HG03460 (cell line): ENCODE results near the gene TRAF3IP3.
A peak's percentile ranks its signal among the peaks of the same experiment; 100 is the strongest.

ENCODE experiments used
- ATAC-seq: cut with Tn5 transposase; IDR thresholded peaks from one replicate; pipeline ENCODE4 v1.9.1; 2021; ENCODE audit not compliant: unreplicated experiment

TRAF3IP3 gene

GRCh38 chr1:209797978-209798639 lies 42.3 kb downstream of the TRAF3IP3 start:
- no peak for ATAC-seq

GRCh38 chr1:209800984-209801834 lies 45.4 kb downstream of the TRAF3IP3 start:
- ATAC-seq = no peak

- ATAC-seq = no peak
Observed at GRCh38 chr1:209802117-209802779, 46.4 kb downstream of the TRAF3IP3 start.

GRCh38 chr1:209802780-209803152 lies 46.9 kb downstream of the TRAF3IP3 start:
- ATAC-seq = no peak

- no peak for ATAC-seq
Observed at GRCh38 chr1:209803568-209803967, 47.7 kb downstream of the TRAF3IP3 start.

GRCh38 chr1:209805341-209805781 lies 49.5 kb downstream of the TRAF3IP3 start:
- ATAC-seq = no peak

- ATAC-seq = peak; percentile 83
Observed at GRCh38 chr1:209805875-209806760, 50.3 kb downstream of the TRAF3IP3 start, which contains the start of gene IRF6. Gene IRF6, minus strand, starts transcription at chr1:209806142. Its CDS starts 4,729 bp downstream, at chr1:209801413.

- ATAC-seq = no peak
Observed at GRCh38 chr1:209807509-209807908, 51.7 kb downstream of the TRAF3IP3 start.

GRCh38 chr1:209808059-209808581 lies 52.3 kb downstream of the TRAF3IP3 start:
- no peak for ATAC-seq

- no peak for ATAC-seq
Observed at GRCh38 chr1:209809611-209810010, 53.8 kb downstream of the TRAF3IP3 start.

GRCh38 chr1:209810783-209811182 lies 54.9 kb downstream of the TRAF3IP3 start:
- ATAC-seq = no peak

- ATAC-seq = no peak
Observed at GRCh38 chr1:209813902-209814301, 58.0 kb downstream of the TRAF3IP3 start.

- no peak for ATAC-seq
Observed at GRCh38 chr1:209815490-209815889, 59.6 kb downstream of the TRAF3IP3 start.

- no peak for ATAC-seq
Observed at GRCh38 chr1:209815931-209816341, 60.1 kb downstream of the TRAF3IP3 start.

GRCh38 chr1:209816923-209817322 lies 61.1 kb downstream of the TRAF3IP3 start:
- no peak for ATAC-seq

- no peak for ATAC-seq
Observed at GRCh38 chr1:209817691-209818090, 61.8 kb downstream of the TRAF3IP3 start.

- no peak for ATAC-seq
Observed at GRCh38 chr1:209819058-209819457, 63.2 kb downstream of the TRAF3IP3 start.

- ATAC-seq = no peak
Observed at GRCh38 chr1:209820986-209821385, 65.1 kb downstream of the TRAF3IP3 start.

GRCh38 chr1:209822706-209823105 lies 66.9 kb downstream of the TRAF3IP3 start:
- no peak for ATAC-seq
